Fibroblast of pulmonary artery (primary cell): ENCODE measurements around the gene PRKAG3.
A peak's percentile ranks its signal among the peaks of the same experiment; 100 is the strongest.

Experiments
- DNase-seq: peaks from one replicate; pipeline ENCODE4 v3.0.0-alpha.2; 2010; ENCODE audit warnings: low read depth
- H3K4me3 ChIP-seq: replicated peaks from 2 replicates; pipeline ENCODE4 v1.5.1; 2011; ENCODE audit warnings: low read depth, mild to moderate bottlenecking, control low read depth, low read length, moderate library complexity
- CTCF ChIP-seq: IDR thresholded peaks from 2 replicates; pipeline ENCODE4 v1.5.1; 2011; ENCODE audit warnings: mild to moderate bottlenecking, control low read depth, low read length, inconsistent platforms; ENCODE audit errors: missing control alignments

PRKAG3 gene

GRCh38 chr2:218814540-218815243 lies 16.9 kb downstream of the PRKAG3 start:
- TF ChIP-seq CTCF: no peak
- H3K4me3 ChIP-seq: no peak overlapping the region
- no peak for DNase-seq

GRCh38 chr2:218813771-218814460 lies 17.7 kb downstream of the PRKAG3 start:
- H3K4me3 ChIP-seq: no peak overlapping the region
- TF ChIP-seq CTCF: no peak
- DNase-seq: no peak

GRCh38 chr2:218812861-218813260 lies 18.7 kb downstream of the PRKAG3 start:
- no peak overlapping the region for H3K4me3 ChIP-seq
- DNase-seq: no peak
- TF ChIP-seq CTCF: no peak

- TF ChIP-seq CTCF: no peak
- no peak for DNase-seq
- no peak overlapping the region for H3K4me3 ChIP-seq
Measured at GRCh38 chr2:218812096-218812815, 19.3 kb downstream of the PRKAG3 start.

DNA sequence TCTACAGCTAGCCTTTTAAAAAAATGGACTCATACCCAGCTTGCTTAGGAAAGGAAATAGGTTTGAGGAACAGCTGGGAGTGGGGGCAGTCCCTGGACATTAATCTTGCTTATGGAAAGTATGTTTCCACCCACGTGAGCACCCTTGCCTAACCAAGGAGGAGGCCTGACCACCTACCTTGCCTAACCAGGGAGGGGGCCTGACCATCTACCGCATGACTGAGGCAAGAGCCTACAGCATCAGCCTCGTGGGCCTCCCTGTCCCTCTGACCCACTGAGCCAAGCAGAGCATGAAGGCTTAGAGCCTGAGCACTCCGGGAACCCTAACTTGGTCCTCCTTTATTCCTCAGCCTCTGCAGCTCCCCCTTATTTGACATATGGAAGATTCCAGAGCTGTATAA lies 20.2 kb downstream of the PRKAG3 start:
- no peak for TF ChIP-seq CTCF
- DNase-seq: peak; percentile 46
- no peak overlapping the region for H3K4me3 ChIP-seq

DNA sequence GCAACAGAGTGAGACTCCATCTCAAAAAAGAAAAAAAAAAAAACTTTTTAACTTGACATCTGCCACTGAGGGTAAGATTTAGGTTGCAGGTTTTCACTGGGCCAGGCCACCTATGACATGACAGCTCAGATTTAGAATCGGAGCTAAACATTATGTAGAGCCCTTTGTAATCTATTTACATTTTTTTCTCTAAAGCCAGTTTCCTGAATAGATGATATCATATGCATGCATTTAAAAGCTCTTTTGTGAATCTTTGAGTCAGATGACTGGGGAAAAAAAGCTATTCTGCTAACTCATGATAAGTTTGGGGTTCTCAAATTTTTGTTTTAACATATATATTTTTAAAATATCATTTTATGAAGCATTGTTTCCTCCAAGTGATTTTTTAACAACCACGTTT lies 21.3 kb downstream of the PRKAG3 start:
- DNase-seq: peak; percentile 26
- no peak for TF ChIP-seq CTCF
- H3K4me3 ChIP-seq: no peak overlapping the region
